NCI-H128 (cell line): ENCODE measurements around the gene RBM18.

ENCODE experiments used
- DNase-seq: peaks from one replicate; lab custom pipeline; 2025; ENCODE audit not compliant: unreplicated experiment; lab: John Stamatoyannopoulos, UW

The RBM18 gene

GRCh38 chr9:122206118-122207046 lies 58.3 kb downstream of the RBM18 start:
- DNase-seq, result no peak

DNA sequence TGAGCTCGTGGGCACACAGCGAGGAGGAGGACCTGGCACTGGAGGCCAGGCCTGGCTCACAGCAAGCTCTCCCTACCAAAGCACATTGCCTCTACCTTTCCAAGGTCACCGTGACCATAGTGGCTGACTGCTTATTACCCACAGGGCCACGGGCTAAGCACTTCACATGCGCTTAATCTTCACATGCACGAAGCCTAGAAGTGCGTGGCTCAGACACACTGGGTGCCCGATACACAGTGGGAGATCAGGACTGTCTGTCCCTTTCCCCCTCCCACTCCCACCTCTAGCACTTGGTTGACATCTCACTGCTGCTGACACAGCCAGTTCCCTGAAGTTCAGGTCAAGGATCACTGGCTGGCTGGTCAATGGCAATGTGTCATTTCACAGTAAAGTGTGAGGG lies 59.5 kb downstream of the RBM18 start:
- no peak for DNase-seq

- DNase-seq, result no peak
Observed at GRCh38 chr9:122204491-122204890, 60.1 kb downstream of the RBM18 start.

- no peak for DNase-seq
Observed at GRCh38 chr9:122204055-122204454, 60.6 kb downstream of the RBM18 start.

- no peak for DNase-seq
Observed at GRCh38 chr9:122202111-122202510, 62.5 kb downstream of the RBM18 start.

GRCh38 chr9:122201641-122202040 lies 63.0 kb downstream of the RBM18 start:
- no peak for DNase-seq

DNA sequence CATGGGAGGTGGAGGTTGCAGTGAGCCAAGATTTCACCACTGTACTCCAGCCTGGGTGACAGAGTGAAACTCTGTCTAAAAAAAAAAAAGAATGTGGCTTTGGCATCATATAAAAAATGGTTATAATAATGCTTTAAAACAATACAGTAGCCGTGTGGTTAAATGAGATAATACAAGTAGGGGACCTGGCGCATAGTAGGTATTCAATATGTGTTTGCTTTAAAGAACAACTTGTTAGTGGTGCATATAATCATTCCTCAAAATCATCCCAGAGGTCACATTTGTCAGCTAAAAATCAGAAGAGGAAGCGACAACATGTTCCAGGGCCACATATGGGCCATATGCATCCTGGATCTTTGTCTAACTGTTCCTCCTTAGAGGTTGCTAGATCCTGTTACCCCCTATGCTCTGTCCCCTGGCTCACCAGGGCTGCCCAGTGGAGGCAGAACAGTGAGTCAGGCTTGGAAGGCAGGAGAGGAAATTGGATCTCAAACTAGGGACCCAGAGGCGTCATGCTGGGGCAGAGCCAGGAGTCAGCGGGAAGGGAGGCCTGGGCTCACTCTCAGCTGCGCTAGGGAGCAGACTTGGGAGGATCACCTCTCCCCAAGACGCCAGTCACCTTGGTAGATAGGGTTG lies 63.6 kb downstream of the RBM18 start:
- no peak for DNase-seq

DNA sequence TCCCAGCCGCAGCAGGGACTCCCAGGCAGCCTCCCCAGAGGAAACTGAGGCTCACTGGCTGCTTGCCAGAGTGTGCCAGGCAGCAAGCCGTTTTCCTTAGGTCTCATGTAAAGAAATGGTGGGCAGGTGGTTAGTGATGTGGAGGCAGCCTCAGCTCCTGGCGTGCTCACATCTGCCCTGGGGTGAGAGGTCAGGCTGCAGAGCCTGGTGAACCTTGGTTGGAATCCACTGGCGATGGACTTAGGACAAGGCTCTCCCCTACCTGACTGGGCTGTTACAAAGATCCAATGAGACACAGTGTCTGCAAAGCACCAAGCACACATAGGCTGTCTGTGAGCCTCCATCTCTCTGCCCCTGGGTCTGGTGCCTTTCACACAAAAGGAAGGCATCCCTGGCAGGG lies 66.8 kb downstream of the RBM18 start:
- no peak for DNase-seq

GRCh38 chr9:122197426-122197825 lies 67.2 kb downstream of the RBM18 start:
- DNase-seq, result peak; percentile 64

GRCh38 chr9:122195875-122196274 lies 68.8 kb downstream of the RBM18 start:
- no peak for DNase-seq

DNA sequence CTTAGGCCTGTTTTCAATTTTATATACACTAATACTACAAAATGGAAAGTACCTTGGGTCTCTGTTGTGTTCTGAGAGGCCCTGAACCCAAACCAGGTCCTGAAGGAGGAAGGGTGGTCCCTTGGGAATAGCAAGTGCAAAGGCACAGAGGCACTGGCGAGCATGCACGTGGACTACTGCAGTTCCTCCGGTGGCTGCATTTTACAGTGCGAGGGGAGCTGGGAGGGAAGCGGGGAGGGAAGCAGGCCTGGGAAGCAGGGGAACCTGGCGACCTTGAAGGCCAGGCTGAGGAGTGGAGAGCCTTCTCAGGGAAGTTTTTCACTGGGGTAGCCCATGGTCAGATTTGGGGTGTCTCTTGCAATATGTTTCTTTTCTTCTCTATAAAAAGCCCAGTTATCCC lies 71.0 kb downstream of the RBM18 start:
- DNase-seq, result no peak

DNA sequence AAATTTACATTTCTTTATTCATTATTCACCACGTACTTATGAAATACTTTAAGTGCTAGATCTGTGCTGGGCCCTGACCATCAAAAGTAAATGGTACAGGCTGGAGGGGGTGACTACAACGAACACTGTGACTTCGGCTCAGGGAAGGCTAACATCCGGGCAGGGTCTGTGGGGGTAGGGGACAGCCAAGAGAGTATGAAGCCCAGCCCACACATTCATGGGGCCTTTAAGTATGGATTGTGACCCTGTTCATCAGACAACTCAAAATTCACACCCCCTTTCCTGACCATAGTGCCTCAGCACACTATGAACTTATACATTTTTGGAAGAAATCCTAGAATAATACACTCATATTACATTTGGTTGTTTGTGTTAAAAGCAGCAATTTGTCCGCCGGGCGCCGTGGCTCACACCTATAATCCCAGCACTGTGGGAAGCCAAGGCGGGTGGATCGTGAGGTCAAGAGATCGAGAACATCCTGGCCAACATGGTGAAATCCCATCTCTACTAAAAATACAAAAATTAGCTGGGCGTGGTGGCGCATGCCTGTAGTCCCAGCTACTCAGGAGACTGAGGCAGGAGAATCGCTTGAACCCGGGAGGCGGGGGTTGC lies 71.6 kb downstream of the RBM18 start:
- no peak for DNase-seq

DNA sequence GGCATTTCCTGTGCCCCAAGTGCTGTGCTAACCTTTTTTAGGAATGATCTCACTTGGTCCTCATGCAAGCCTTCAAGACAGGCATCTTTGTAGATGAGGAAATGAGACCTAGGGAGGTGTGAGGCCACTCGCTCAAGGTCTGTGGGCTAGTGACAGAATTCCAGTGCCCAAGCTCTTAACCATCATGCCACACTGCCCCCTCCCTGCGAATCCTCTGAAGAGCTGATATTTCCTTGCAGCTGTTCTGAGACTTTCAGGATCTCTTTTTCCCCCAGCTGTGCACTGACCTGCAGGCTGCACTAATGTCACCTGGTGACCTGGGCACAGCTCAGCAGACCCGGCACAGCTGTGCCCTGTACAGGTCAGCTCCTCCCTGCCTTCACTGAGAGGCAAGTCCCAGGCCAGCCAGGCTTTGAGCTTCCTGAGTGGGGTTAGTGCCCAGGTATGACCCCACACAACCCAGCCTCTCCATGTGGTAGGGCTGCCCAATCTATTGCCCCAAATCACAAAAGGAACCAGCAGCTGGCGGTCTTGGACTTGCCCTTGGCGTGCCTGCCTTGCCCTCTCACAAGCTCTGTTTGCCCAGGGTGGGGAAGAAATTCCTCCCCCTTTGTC lies 72.3 kb downstream of the RBM18 start:
- no peak for DNase-seq

- DNase-seq, result no peak
Observed at GRCh38 chr9:122191584-122191983, 73.1 kb downstream of the RBM18 start.

- no peak for DNase-seq
Observed at GRCh38 chr9:122190597-122191381, 73.9 kb downstream of the RBM18 start.

DNA sequence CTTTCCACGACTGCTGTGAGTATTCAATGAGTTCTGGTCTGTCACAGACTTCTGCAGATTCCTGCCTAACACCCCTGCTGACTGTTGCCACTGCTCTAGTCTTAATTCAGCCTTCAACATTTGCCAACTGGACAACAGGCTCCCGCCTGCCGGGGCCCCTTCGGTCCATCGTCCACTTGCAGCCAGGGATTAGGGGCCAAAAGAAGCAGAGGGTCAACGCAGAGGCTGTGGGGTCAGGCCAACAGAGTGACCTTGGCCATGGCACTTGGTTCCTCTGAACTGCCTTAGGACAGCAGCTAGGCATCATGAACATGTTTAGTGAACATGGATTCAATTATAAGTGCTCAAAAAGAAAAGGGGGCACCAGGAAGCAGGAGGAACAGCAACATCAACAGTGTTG lies 76.3 kb downstream of the RBM18 start:
- no peak for DNase-seq
